ENCODE measurements around the gene APOL2.
A peak's percentile ranks its signal among the peaks of the same experiment; 100 is the strongest.

APOL2 gene

GRCh38 chr22:36227806-36228205 lies 11.5 kb downstream of the APOL2 start:
- ATAC-seq (ENCODE audit: insufficient read depth, low read depth) (no peak), DNase-seq (no peak)
- Histone ChIP-seq H3K4me3 (ENCODE audit: low read depth in 1 of 2, low read length in 2 of 2) (no peak overlapping the region), H3K27me3 (ENCODE audit: insufficient read depth, low read length, poor library complexity) (no peaks in the 10 kb centered on the region), H3K27ac (ENCODE audit: low read length) (no peak overlapping the region), H3K4me1 (ENCODE audit: insufficient read depth, low read length) (no peaks in the 10 kb centered on the region), H3K36me3 (ENCODE audit: insufficient read depth, low read length) (peaks cover 51% of the 10 kb centered on the region), H3K9ac (ENCODE audit: low read depth, low read length) (no peak overlapping the region), H4K20me1 (ENCODE audit: insufficient read depth, low read length) (no peaks in the 10 kb centered on the region), H3K79me2 (ENCODE audit: insufficient read depth, low read length) (no peaks in the 10 kb centered on the region), H3K9me3 (ENCODE audit: insufficient read depth, low read length, severe bottlenecking) (no peaks in the 10 kb centered on the region), H3K4me2 (ENCODE audit: insufficient read depth, low read length) (no peak overlapping the region), H2AFZ (ENCODE audit: low read depth, low read length) (no peak overlapping the region)
- TF ChIP-seq CTCF (IDR thresholded peaks at IDR 0.05; ENCODE audit: borderline replicate concordance, extremely low read depth, low read length, poor library complexity, severe bottlenecking) (no peak), EZH2 (IDR thresholded peaks at IDR 0.05; ENCODE audit: borderline replicate concordance, low read depth, low read length, severe bottlenecking) (no peak)

DNA sequence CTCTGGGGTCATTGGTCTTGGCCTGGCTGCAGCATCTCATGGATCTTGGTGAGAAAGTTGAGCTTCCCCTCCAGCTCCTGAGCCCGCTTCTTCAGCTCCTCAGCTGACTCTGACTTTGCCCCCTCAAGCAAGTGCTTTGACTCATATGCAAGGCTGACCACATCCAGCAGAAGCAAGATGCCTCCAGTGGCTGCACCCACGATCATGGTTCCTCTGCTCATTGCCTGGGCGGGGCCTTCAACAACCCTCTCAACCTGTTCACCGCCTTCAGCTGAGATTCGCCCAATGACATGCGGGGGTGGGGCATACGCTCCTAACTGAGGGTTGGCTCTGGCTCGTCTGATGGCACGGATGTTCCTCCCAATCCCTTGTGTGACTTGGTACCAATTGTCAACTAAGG lies 11.9 kb downstream of the APOL2 start:
- TF ChIP-seq CTCF (IDR thresholded peaks at IDR 0.05; ENCODE audit: borderline replicate concordance, extremely low read depth, low read length, poor library complexity, severe bottlenecking), result no peak
- TF ChIP-seq EZH2 (IDR thresholded peaks at IDR 0.05; ENCODE audit: borderline replicate concordance, low read depth, low read length, severe bottlenecking), result no peak
- Histone ChIP-seq H3K36me3 (ENCODE audit: insufficient read depth, low read length) (peaks cover 47% of the 10 kb centered on the region), H2AFZ (ENCODE audit: low read depth, low read length) (no peak overlapping the region), H3K79me2 (ENCODE audit: insufficient read depth, low read length) (no peaks in the 10 kb centered on the region), H3K27ac (ENCODE audit: low read length) (no peak overlapping the region), H3K9ac (ENCODE audit: low read depth, low read length) (no peak overlapping the region), H3K27me3 (ENCODE audit: insufficient read depth, low read length, poor library complexity) (no peaks in the 10 kb centered on the region), H4K20me1 (ENCODE audit: insufficient read depth, low read length) (no peaks in the 10 kb centered on the region), H3K9me3 (ENCODE audit: insufficient read depth, low read length, severe bottlenecking) (no peaks in the 10 kb centered on the region), H3K4me3 (ENCODE audit: low read depth in 1 of 2, low read length in 2 of 2) (no peak overlapping the region), H3K4me2 (ENCODE audit: insufficient read depth, low read length) (no peak overlapping the region), H3K4me1 (ENCODE audit: insufficient read depth, low read length) (no peaks in the 10 kb centered on the region)
- DNase-seq, result no peak
- ATAC-seq (ENCODE audit: insufficient read depth, low read depth), result peak; percentile 38; the same call in 2 of the 3 replicates

GRCh38 chr22:36226189-36226588 lies 13.1 kb downstream of the APOL2 start:
- Histone ChIP-seq H3K27ac (ENCODE audit: low read length) (no peak overlapping the region), H3K4me2 (ENCODE audit: insufficient read depth, low read length) (no peak overlapping the region)

More at GRCh38 chr22:36226189-36226588, 13.1 kb downstream of the APOL2 start:
- peaks cover 35% of the 10 kb centered on the region for H3K36me3 ChIP-seq (ENCODE audit: insufficient read depth, low read length)
- H4K20me1 ChIP-seq (ENCODE audit: insufficient read depth, low read length), result no peaks in the 10 kb centered on the region
- peaks cover 6% of the 10 kb centered on the region; the same call in 1 of the 2 replicates for H3K4me1 ChIP-seq (ENCODE audit: insufficient read depth, low read length)
- no peak overlapping the region for H3K9ac ChIP-seq (ENCODE audit: low read depth, low read length)
- no peaks in the 10 kb centered on the region for H3K9me3 ChIP-seq (ENCODE audit: insufficient read depth, low read length, severe bottlenecking)
- H3K4me3 ChIP-seq (ENCODE audit: low read depth in 1 of 2, low read length in 2 of 2), result no peak overlapping the region
- H3K79me2 ChIP-seq (ENCODE audit: insufficient read depth, low read length), result no peaks in the 10 kb centered on the region
- ATAC-seq (ENCODE audit: insufficient read depth, low read depth) (no peak), DNase-seq (no peak)
- no peak for TF ChIP-seq CTCF (IDR thresholded peaks at IDR 0.05; ENCODE audit: borderline replicate concordance, extremely low read depth, low read length, poor library complexity, severe bottlenecking)
- no peak for TF ChIP-seq EZH2 (IDR thresholded peaks at IDR 0.05; ENCODE audit: borderline replicate concordance, low read depth, low read length, severe bottlenecking)
- H3K27me3 ChIP-seq (ENCODE audit: insufficient read depth, low read length, poor library complexity), result no peaks in the 10 kb centered on the region
- H2AFZ ChIP-seq (ENCODE audit: low read depth, low read length), result no peak overlapping the region
